Glomerular endothelial cell (primary cell): ENCODE data around the gene TRIM27. TPM values are rescaled to one million over a fixed set of nuclear protein-coding genes. Genes with fewer than 3 reads are reported as not detected.
A peak's percentile ranks its signal among the peaks of the same experiment; 100 is the strongest.
"Not testable (repeated sequence)": the region's sequence is repeated elsewhere in the genome, so short reads cannot be mapped to it uniquely, and the experiment has no call there.

ENCODE experiments used
- DNase-seq: peaks from one replicate; pipeline ENCODE4 v3.0.0-alpha.2; 2011; ENCODE audit warnings: low read depth, low spot score; ENCODE audit errors: extremely low read depth
- total RNA-seq: library from RNA; depleted of rRNA; stranded (reverse); fragments of >200 nt; gene quantifications from 2 replicates; pipeline ENCODE4 v1.2.3, GENCODE V29; 2015

Gene TRIM27
- total RNA-seq, 1 donor from 2014 or later, result 85.6 TPM

- no peak for DNase-seq
Observed at GRCh38 chr6:28943223-28943556, 19.4 kb upstream of the TRIM27 start.

- DNase-seq, result no peak
Observed at GRCh38 chr6:28941684-28942448, 18.1 kb upstream of the TRIM27 start.

DNA sequence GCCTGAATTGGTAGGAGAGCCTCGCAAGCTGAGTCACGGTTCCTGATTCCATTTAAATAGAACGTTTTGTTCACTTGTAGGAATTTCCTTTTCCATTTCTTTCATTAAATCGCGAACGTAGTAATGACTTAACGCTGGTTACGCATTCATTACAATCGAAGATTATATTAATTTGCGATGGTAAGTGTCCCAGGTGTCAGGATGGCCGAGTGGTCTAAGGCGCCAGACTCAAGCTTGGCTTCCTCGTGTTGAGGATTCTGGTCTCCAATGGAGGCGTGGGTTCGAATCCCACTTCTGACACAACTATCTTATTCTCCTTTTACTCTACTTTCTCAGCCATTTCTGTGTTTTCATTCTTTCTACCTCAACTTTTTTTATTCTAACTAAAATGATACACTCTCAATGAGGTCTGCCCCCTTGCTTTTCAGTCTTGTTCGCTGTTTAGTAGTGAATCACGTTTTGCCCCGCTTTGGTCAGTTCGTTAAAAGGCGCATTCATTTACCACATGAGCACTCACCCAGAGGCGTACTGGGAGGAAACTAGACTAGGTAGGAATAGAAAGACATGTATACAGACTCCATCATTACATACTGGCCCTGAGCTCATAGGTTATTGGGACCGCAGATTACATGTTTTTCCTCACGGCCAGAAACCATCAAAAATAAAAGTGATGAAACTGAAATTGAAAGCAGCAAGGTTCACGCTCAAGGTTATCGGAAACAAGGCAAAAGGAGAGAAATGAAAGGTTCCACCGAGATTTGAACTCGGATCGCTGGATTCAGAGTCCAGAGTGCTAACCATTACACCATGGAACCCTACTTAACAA lies 17.3 kb upstream of the TRIM27 start:
- peak; percentile 88 for DNase-seq

DNA sequence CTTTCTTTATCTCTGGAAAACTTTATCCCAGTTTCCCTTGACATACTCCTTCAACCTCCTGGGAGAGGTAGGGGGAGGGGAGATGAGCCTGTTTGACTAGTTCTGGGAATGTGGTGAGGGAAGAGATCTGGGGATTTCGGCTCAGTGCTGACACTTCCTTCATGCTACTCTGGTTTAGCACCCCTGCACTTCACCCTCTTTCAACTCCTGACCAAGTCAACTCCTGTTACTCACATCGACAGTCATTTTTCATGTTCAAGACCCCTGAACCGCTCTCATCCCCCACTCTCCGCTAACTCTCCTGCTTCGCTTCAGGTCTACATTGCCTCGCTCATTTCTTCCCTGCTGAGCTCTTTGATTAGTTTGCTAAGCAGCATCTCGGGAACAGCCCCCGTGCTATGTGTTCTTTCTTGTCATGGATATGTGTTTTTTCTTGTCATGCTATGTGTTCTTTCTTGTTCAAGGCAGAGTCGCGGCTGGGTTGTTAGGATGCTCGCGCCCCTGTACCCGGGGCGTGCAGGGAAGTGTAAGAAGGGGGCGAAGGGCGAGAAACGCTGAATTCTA lies 16.6 kb upstream of the TRIM27 start:
- DNase-seq, result no peak

GRCh38 chr6:28933069-28933468 lies 9.3 kb upstream of the TRIM27 start:
- DNase-seq, result no peak

- DNase-seq, result no peak
Observed at GRCh38 chr6:28929887-28930620, 6.3 kb upstream of the TRIM27 start.

DNA sequence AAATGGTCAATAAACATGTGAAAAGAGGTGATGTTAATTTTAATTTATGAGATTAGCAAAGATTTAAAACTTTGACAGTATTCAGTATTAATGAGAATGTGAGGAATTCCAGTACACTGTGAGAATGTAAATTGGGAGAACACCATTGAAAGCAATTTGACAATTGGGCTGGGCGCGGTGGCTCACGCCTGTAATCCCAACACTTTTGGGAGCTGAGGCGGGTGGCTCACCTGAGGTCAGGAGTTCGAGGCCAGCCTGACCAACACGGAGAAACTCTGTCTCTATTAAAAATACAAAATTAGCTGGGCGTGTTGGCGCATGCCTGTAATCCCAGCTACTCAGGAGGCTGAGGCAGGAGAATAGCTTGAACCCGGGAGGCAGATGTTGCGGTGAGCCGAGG lies 5.6 kb upstream of the TRIM27 start:
- DNase-seq, result not testable (repeated sequence)

GRCh38 chr6:28927846-28928245 lies 4.1 kb upstream of the TRIM27 start:
- DNase-seq, result no peak

DNA sequence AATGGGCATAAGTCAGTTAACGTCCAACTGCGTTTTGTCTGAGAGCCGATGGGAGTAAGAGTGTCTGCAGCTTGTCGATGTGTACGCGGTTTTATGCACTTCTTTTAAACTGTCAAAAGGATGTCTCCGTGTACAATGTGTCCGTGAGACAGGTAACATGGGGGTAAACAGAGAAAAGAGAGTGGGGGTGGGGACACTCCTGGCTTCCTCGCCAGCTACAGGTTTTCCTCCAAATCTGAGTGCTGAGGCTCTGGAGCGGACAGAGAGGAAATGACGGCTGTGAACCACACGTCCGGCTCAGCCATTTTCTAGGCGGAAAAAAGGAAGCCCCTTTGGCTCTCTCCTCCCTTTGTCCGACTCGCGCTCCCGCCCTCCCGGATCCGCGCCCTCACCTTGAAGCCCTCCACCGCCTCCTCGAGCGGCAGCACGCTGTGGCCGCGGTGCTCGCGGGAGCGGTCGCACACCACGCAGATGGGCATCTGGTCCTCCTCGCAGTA lies 916 bp downstream of the TRIM27 start:
- no peak for DNase-seq

GRCh38 chr6:28922004-28922820 lies 1.6 kb downstream of the TRIM27 start:
- DNase-seq, result no peak

DNA sequence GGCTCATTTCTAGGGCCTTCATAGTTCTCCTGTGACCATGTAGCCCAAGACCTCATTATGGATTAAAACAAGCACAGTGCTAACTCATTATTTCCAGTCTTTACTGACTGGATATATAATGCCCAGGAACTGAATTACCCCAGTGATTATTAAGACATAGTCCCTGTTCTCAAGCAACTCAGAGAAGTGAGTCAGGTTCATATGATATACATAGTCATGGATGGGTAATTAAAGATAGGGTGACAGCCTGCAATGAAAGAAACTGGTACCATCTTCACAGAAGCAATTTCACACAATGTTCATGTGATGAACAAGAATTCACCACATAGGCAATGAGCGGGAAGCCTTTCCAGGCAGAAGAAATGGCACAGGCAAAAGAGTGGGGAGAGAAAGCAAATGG lies 3.5 kb downstream of the TRIM27 start:
- no peak for DNase-seq

DNA sequence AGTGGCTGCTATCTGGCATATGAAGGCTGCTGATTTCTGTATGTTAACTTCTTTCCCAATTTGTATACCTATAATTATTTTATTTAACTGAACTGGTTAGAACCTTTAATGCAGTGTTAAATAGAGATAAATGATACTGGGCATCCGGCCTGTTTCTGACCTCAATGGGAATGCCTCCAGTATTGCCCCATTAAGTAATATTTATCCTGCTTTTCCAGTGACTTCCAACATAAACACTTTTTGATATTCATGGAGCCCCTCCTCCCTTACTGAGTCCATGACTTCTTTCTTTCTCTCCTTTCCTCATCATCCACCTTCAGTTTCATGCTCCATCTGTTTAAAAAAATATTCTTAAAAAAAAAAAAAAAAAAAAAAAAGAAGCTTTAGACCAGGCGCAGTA lies 8.8 kb downstream of the TRIM27 start:
- DNase-seq, result no peak

DNA sequence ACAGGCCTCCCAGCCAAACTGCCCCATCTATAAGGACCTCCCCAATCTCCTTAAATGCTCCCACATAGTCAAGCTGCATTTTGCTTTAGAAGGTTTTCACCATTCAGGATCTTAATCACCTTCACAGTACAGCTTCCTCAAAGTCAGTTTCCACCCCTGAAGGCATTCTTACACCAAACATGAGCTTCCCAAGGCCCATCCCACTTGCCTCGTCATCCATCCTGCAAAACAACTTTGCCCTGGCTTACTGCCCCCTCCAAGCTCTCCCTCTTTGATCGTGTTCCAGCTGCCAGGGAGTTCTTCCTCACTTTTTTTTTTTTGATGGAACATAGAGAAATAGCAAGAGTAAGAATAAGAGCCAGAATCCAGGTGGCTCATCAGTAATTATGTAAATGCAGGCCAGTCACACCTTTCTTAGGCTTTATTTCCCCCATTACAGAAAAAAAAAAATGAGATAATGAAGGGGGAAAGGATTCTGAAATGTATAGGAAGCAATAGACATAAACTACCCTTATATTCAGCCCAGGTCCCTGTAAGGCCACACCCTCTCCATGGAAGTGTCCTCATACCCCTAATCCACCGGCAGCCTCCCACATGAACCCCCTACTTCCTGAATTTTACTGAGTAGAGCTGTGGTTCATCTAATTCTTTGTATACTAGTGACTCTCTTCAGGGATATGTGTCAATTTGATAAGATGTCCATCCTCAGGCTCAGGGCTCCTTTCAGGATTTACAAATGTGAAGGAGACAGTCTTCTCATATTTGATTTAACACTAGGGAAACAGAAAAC lies 12.7 kb downstream of the TRIM27 start:
- no peak for DNase-seq

- DNase-seq, result no peak
Observed at GRCh38 chr6:28907394-28907793, 16.4 kb downstream of the TRIM27 start.

DNA sequence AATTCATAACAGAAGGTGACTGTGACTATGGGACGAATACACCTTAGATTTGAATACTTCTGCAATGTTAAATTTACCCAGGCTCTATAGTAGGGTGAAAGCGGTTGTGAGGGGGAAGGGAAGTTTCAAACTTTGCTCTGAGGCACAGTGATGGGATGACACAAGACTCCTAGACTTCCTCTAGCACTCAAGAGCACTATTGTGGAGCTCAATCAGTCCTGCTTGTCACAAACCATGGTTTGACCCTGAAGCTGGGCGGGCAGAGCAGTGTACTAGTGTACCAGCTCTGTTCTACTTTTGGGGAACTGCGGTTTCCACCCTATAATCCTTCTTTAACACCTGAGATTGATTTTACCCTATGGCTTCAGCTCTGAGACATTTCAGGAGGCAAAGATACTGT lies 17.1 kb downstream of the TRIM27 start:
- DNase-seq, result no peak

- no peak for DNase-seq
Observed at GRCh38 chr6:28903686-28904085, 20.1 kb downstream of the TRIM27 start.

- DNase-seq, result no peak
Observed at GRCh38 chr6:28901831-28902230, 22.0 kb downstream of the TRIM27 start.

GRCh38 chr6:28900577-28901256 lies 23.1 kb downstream of the TRIM27 start:
- no peak for DNase-seq

- no peak for DNase-seq
Observed at GRCh38 chr6:28898710-28898965, 25.1 kb downstream of the TRIM27 start.
